Duodenal mucosa (tissue), 2 donors: Measurements from ENCODE around the gene VNN1.
A peak's percentile ranks its signal among the peaks of the same experiment; 100 is the strongest.

ENCODE experiments used
- H3K27ac ChIP-seq: one replicate; pipeline ENCODE4 v1.7.0; 2013; ENCODE audit warnings: low read depth, low read length
- H3K27me3 ChIP-seq, 2 donors: one replicate each; pipeline ENCODE4 v1.7.0; 2013; ENCODE audit warnings: low read length in 2 of 2, control low read depth in 1 of 2; ENCODE audit not compliant: insufficient read depth in 2 of 2, control insufficient read depth in 1 of 2
- H3K36me3 ChIP-seq, 2 donors: one replicate each; pipeline ENCODE4 v1.7.0; 2013; ENCODE audit warnings: low read length in 2 of 2, control low read depth in 1 of 2; ENCODE audit not compliant: insufficient read depth in 2 of 2, control insufficient read depth in 1 of 2
- H3K4me1 ChIP-seq, 2 donors: one replicate each; pipeline ENCODE4 v1.7.0; 2013; ENCODE audit warnings: low read length in 2 of 2, control low read depth in 1 of 2; ENCODE audit not compliant: insufficient read depth in 2 of 2, control insufficient read depth in 1 of 2
- H3K4me3 ChIP-seq, 2 donors: one replicate each; pipeline ENCODE4 v1.7.0; 2013; ENCODE audit warnings: low read length in 2 of 2, low read depth in 1 of 2
- H3K9ac ChIP-seq, 2 donors: one replicate each; pipeline ENCODE4 v1.7.0; 2013; ENCODE audit warnings: low read length in 2 of 2, low read depth in 1 of 2
- H3K9me3 ChIP-seq, 2 donors: one replicate each; pipeline ENCODE4 v1.7.0; 2013; ENCODE audit warnings: low read length in 2 of 2, control low read depth in 1 of 2; ENCODE audit not compliant: control insufficient read depth in 1 of 2

The VNN1 gene

DNA sequence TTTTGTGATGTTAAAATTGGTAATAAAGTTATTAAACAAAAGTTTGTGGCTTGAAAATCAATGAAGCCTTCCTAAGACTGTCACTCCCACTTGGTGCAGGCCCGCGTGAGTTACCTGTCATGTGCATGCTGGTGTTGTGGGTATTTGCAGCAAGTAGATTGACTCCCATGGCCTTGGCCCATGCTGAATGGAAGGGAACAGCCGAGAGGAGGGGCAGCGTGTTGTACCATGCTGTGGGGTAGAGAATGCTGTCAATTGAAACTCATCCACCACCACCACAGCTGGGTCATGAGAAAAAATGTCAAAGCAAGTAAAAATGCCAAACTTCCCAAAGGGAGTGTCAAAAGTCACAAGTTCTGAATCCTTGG is 12.7 kb upstream of the VNN1 start:
- H3K9me3 ChIP-seq: no peaks in the 10 kb centered on the region
- no peaks in the 10 kb centered on the region for H3K4me1 ChIP-seq
- no peak overlapping the region for H3K9ac ChIP-seq
- H3K27me3 ChIP-seq: no peaks in the 10 kb centered on the region
- H3K4me3 ChIP-seq: no peak overlapping the region
- no peak overlapping the region for H3K27ac ChIP-seq
- no peaks in the 10 kb centered on the region for H3K36me3 ChIP-seq

DNA sequence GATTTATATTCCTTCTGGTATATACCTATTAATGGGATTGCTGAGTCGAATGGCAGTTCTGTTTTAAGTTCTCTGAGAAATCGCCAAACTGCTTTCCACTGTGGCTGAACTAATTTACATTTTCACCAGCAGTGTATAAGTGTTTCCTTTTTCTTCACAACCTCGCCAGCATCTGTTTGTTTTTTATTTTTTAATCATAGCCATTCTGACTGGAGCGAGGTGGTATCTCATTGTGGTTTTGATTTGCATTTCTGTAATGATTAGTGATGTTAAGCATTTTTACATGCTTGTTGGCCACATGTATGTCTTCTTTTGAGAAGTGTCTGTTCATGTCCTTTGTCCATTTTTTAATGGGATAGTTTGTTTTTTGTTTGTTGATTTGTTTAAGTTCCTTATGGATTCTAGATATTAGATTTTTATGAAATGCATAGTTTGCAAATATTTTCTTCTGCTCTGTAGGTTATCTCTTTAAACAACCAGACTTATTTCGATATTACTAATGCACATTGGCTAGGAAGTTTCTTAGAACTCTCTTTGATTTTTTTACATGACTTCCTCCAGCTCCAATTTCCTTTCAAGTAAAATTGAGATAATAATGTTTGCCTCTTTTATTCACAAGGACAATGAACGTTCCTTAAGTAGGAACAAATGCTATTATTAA is 12.2 kb upstream of the VNN1 start:
- Histone ChIP-seq H3K4me1 (no peaks in the 10 kb centered on the region), H3K9me3 (no peaks in the 10 kb centered on the region), H3K36me3 (no peaks in the 10 kb centered on the region), H3K27ac (no peak overlapping the region), H3K27me3 (no peaks in the 10 kb centered on the region), H3K4me3 (no peak overlapping the region), H3K9ac (no peak overlapping the region)

- H3K27me3 ChIP-seq: no peaks in the 10 kb centered on the region
- H3K4me3 ChIP-seq: no peak overlapping the region
- H3K36me3 ChIP-seq: no peaks in the 10 kb centered on the region
- no peak overlapping the region for H3K27ac ChIP-seq
- H3K9me3 ChIP-seq: no peaks in the 10 kb centered on the region
- no peaks in the 10 kb centered on the region for H3K4me1 ChIP-seq
- no peak overlapping the region for H3K9ac ChIP-seq
Measured at GRCh38 chr6:132725471-132725870, 11.6 kb upstream of the VNN1 start.

GRCh38 chr6:132719736-132720448 is 6.0 kb upstream of the VNN1 start:
- Histone ChIP-seq H3K9ac (no peak overlapping the region), H3K27me3 (no peaks in the 10 kb centered on the region), H3K4me3 (no peak overlapping the region), H3K9me3 (no peaks in the 10 kb centered on the region), H3K4me1 (no peaks in the 10 kb centered on the region), H3K36me3 (no peaks in the 10 kb centered on the region), H3K27ac (no peak overlapping the region)

DNA sequence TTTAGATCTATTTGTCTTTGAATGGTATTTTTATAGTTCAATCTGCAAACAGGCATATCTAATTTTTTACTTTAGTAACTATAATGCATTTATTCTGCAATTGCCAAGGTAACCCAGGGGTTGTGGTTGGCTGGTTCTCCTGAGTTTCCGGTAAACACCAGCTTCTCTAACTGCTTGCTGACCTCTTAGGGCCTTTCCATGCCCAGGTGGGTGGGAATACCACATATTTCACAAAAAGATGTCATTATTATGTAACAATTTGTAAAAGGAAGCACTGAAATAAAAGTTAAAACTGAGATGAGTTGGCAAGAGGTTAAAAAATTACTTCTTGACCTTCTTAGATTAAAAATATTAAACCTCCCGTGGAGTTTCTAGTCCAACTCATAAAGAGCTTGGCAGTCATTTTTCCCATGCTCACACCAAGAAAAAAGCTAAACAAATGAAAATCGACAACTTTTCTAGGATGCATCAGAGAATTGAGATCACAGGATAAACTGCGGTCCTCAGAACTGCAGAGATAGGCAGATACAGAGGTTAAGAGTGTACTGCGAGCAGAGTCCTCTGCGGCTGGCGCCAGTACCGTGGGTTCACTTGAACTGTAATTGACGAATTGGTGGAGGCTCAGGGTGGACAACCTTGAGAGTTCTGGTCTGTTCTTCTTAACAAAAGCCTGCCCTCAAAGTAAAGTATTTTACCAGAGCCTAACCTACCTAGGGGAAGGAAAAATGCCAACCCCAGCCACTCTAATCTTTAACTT is 2.2 kb upstream of the VNN1 start:
- Histone ChIP-seq H3K4me3 (no peak overlapping the region), H3K27ac (no peak overlapping the region), H3K9ac (no peak overlapping the region), H3K36me3 (no peaks in the 10 kb centered on the region), H3K9me3 (no peaks in the 10 kb centered on the region), H3K27me3 (no peaks in the 10 kb centered on the region), H3K4me1 (peaks cover 4% of the 10 kb centered on the region in 2 donors)

DNA sequence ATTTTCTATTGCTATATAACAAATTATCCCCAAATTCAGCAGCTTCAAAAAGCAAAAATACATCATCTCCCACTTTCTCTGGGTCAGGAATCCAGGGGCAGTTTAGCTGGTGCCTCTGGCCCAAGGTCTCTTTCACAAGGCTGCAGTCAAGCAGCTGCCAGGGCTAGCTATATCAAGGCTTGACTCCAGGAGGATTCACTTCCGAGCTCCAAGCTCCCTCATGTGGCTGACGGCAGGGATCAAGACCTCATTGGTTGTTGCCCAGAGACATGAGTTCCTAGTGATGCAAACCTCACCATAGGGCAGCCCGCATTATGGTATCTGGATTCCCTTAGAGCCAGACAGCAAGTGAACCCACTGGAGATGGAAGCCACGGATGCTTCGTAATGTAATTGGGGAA is 1.3 kb upstream of the VNN1 start:
- Histone ChIP-seq H3K4me3 (no peak overlapping the region), H3K27ac (no peak overlapping the region), H3K9me3 (no peaks in the 10 kb centered on the region), H3K36me3 (no peaks in the 10 kb centered on the region), H3K27me3 (no peaks in the 10 kb centered on the region), H3K9ac (no peak overlapping the region), H3K4me1 (peaks cover 4% of the 10 kb centered on the region in 2 donors)

DNA sequence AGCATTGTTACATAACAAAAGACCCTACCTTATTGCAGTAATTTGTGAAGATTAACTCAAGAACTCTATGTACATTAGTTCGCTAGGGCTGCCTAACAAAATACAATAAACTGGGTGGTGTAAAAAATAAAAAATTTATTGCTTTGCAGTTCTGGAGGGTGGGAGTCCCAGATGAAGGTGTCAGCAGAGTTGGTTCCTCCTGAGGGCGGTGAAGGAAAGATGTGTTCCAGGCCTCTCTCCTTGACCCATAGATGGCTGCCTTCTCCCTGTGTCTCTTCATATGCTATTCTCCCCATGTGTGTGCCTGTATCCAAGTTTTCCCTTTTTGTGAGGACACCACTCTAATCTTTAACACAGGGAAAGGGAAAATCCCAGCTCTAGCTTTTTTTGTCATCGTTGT is 305 bp upstream of the VNN1 start:
- H3K4me1 ChIP-seq: peaks cover 4% of the 10 kb centered on the region in 2 donors
- no peaks in the 10 kb centered on the region for H3K36me3 ChIP-seq

GRCh38 chr6:132712366-132712765 is 1.5 kb downstream of the VNN1 start:
- peak overlapping the region; percentile 64 to 77 for H3K4me3 ChIP-seq

More for the DNA sequence above, 305 bp upstream of the VNN1 start:
- Histone ChIP-seq H3K27me3 (no peaks in the 10 kb centered on the region), H3K27ac (no peak overlapping the region), H3K9me3 (no peaks in the 10 kb centered on the region), H3K4me3 (peak overlapping the region in 1 of 2 donors; percentile 64), H3K9ac (no peak overlapping the region)

GRCh38 chr6:132708771-132709170 is 5.1 kb downstream of the VNN1 start:
- no peak overlapping the region for H3K4me3 ChIP-seq
- no peak overlapping the region for H3K27ac ChIP-seq
- no peaks in the 10 kb centered on the region for H3K9me3 ChIP-seq

More at GRCh38 chr6:132712366-132712765, 1.5 kb downstream of the VNN1 start:
- no peaks in the 10 kb centered on the region for H3K9me3 ChIP-seq
- no peak overlapping the region for H3K27ac ChIP-seq
- peaks cover 0 to 2% of the 10 kb centered on the region in 2 donors for H3K36me3 ChIP-seq
- H3K4me1 ChIP-seq: peaks cover 4% of the 10 kb centered on the region in 2 donors
- H3K9ac ChIP-seq: peak overlapping the region in 1 of 2 donors; percentile 39
- H3K27me3 ChIP-seq: no peaks in the 10 kb centered on the region

DNA sequence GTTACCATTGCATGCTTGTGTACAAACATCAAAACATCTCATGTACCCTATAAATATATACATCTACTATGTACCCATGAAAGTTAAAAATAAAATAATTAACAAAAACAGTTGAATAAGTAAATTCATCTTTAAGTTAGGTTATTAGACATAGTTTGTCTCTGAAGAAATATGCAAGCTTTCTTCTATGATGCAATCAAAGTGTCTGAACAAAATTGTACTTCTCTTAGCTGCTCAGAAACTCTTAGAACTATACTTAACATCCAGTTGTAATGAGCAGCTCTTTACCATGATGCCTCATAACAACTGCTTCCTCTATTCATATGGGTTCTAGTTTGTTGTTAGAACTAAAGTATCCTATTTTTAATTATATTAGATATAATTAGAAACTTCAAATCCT is 5.9 kb downstream of the VNN1 start:
- no peak overlapping the region for H3K4me3 ChIP-seq
- H3K27me3 ChIP-seq: no peaks in the 10 kb centered on the region
- H3K9ac ChIP-seq: no peak overlapping the region
- H3K27ac ChIP-seq: no peak overlapping the region
- H3K9me3 ChIP-seq: no peaks in the 10 kb centered on the region
- H3K36me3 ChIP-seq: peaks cover 0 to 3% of the 10 kb centered on the region in 2 donors
- H3K4me1 ChIP-seq: no peaks in the 10 kb centered on the region

More at GRCh38 chr6:132708771-132709170, 5.1 kb downstream of the VNN1 start:
- no peaks in the 10 kb centered on the region for H3K4me1 ChIP-seq
- H3K27me3 ChIP-seq: no peaks in the 10 kb centered on the region
- no peak overlapping the region for H3K9ac ChIP-seq
- H3K36me3 ChIP-seq: peaks cover 0 to 3% of the 10 kb centered on the region in 2 donors
